ENCODE measurements around the gene PLK3. TPM values are rescaled to one million over a fixed set of nuclear protein-coding genes. Genes with fewer than 3 reads are reported as not detected.

PLK3 gene
- total RNA-seq, 1 donor from 2014 or later = 11.7 TPM

GRCh38 chr1:44853201-44853600 is 53.0 kb downstream of the PLK3 start:
- no peak for DNase-seq (ENCODE audit: low read depth in 2 of 2)

DNA sequence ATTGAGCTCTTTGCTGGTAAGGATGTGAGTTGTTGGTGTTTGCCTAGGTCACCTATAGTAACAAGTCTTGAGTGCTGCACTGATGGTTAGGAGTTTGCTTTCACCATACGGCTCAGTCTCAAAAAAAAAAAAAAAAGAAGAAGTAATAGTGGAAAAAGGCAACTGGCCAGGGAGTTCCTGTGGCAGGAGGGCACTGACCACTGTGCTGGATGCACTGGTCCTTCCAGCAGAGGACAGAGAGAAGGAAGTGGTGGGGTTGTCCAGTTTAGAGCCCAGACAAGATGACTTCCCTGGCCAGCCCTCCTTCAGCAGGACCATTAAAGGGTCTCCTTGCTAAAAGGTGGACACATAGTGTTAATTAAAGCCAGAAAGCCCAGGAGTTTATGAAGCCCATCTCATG is 54.8 kb downstream of the PLK3 start:
- no peak for DNase-seq (ENCODE audit: low read depth in 2 of 2)

Other genes with a start within 250 kb of the PLK3 start
- gene TMEM53, start 125.9 kb upstream of the PLK3 start, total RNA-seq = 4.0 and 4.7 TPM in 2 replicates
- 0.13 TPM in 1 of 2 replicates, not detected in the other for gene ARMH1, start 125.7 kb upstream of the PLK3 start, total RNA-seq
- gene RNU5D-1, start 69.2 kb upstream of the PLK3 start, total RNA-seq = not detected in 2 replicates
- 9.7 and 21.3 TPM in 2 replicates for gene KIF2C, start 60.5 kb upstream of the PLK3 start, total RNA-seq
- gene RPS8, start 24.8 kb upstream of the PLK3 start, total RNA-seq = 1,311 and 1,360 TPM in 2 replicates
- gene BEST4, start 12.2 kb upstream of the PLK3 start, total RNA-seq = under 0.01 TPM in 1 of 2 replicates, not detected in the other
- gene DYNLT4, start 7.0 kb downstream of the PLK3 start, total RNA-seq = 0.13 and 0.25 TPM in 2 replicates
- 3.3 and 6.2 TPM in 2 replicates for gene BTBD19, start 8.1 kb downstream of the PLK3 start, total RNA-seq
- gene PTCH2, start 42.9 kb downstream of the PLK3 start, total RNA-seq = under 0.01 TPM in 2 replicates
- 11.6 and 19.0 TPM in 2 replicates for gene EIF2B3, start 186.2 kb downstream of the PLK3 start, total RNA-seq
- gene HECTD3, start 210.9 kb downstream of the PLK3 start, total RNA-seq = 18.5 and 22.9 TPM in 2 replicates
- gene UROD, start 211.9 kb downstream of the PLK3 start, total RNA-seq = 266 and 281 TPM in 2 replicates

All from dermis microvascular lymphatic vessel endothelial cell (primary cell).